Panc1 (cell line): ENCODE data around the gene USP49. TPM values are rescaled to one million over a fixed set of nuclear protein-coding genes. Genes with fewer than 3 reads are reported as not detected.

ENCODE experiments used
- ATAC-seq: fragments of 200-7000 bp; cut with Tn5 transposase; 2 replicates; pipeline ENCODE4 v1.9.1; 2020; ENCODE audit warnings: mild to moderate bottlenecking, moderate library complexity
- BruUV-seq: library from RNA; stranded (reverse); fragments of 400-500 nt; replicated peaks from 2 replicates; lab custom pipeline; 2021; lab: Mats Ljungman, UMichigan
- CTCF ChIA-PET: fragments of 300-600 bp; sonication (Branson Sonifier 250); formaldehyde crosslinking; loops from one replicate; lab custom pipeline; 2022; ENCODE audit warnings: antibody characterized with exemption; lab: Charles Lee
- POLR2A ChIA-PET: fragments of 300-600 bp; sonication (Branson Sonifier 250); formaldehyde crosslinking; loops from one replicate; lab custom pipeline; 2022; ENCODE audit warnings: antibody characterized with exemption; lab: Charles Lee
- DNase-seq: peaks from one replicate; pipeline ENCODE4 v3.0.0-alpha.2; 2010; ENCODE audit warnings: low read depth, low spot score
- H3K27ac ChIP-seq: 2 replicates; pipeline ENCODE4 v1.5.1; 2011; ENCODE audit warnings: mild to moderate bottlenecking, low read length, inconsistent platforms
- H3K27me3 ChIP-seq: fragments of 200-500 bp; sonication (Bioruptor generic); 2 replicates; pipeline ENCODE4 v1.6.0; 2014; ENCODE audit warnings: low read length, inconsistent platforms; ENCODE audit not compliant: control insufficient read depth, insufficient read depth
- H3K36me3 ChIP-seq: fragments of 200-500 bp; sonication (Bioruptor generic); 2 replicates; pipeline ENCODE4 v1.5.1; 2014; ENCODE audit warnings: inconsistent platforms, mild to moderate bottlenecking, low read length, moderate library complexity; ENCODE audit not compliant: control insufficient read depth, insufficient read depth
- H3K4me1 ChIP-seq: 2 replicates; pipeline ENCODE4 v1.5.1; 2011; ENCODE audit warnings: inconsistent platforms, mild to moderate bottlenecking, low read length, moderate library complexity; ENCODE audit not compliant: control insufficient read depth, insufficient read depth
- H3K4me3 ChIP-seq, 2 experiments: 2 replicates each; pipeline ENCODE4 v1.5.1; 2011 to 2012; ENCODE audit warnings: low read depth in 2 of 2, low read length in 2 of 2, mild to moderate bottlenecking in 2 of 2, inconsistent platforms in 1 of 2, moderate library complexity in 1 of 2
- H3K9me3 ChIP-seq: fragments of 200-500 bp; sonication (Bioruptor generic); 2 replicates; pipeline ENCODE4 v1.5.1; 2014; ENCODE audit warnings: low read depth, mild to moderate bottlenecking, inconsistent platforms, low read length, moderate library complexity; ENCODE audit not compliant: control insufficient read depth, insufficient read depth
- POLR2AphosphoS5 ChIP-seq: IDR thresholded peaks from 2 replicates; pipeline ENCODE4 v1.6.1; 2012; ENCODE audit warnings: mild to moderate bottlenecking, low read depth, low read length, moderate library complexity
- SIN3A ChIP-seq: IDR thresholded peaks from 2 replicates; pipeline ENCODE4 v1.6.1; 2012; ENCODE audit warnings: low read depth, mild to moderate bottlenecking, low read length, moderate library complexity, borderline replicate concordance; ENCODE audit not compliant: insufficient read depth
- TCF7L2 ChIP-seq: IDR thresholded peaks from 2 replicates; pipeline ENCODE4 v1.6.1; 2011; ENCODE audit warnings: mild to moderate bottlenecking, low read depth, low read length, inconsistent platforms
- in situ Hi-C: cut with HindIII; loops from 2 replicates; pipeline ENCODE4 v1.10.0; 2016; ENCODE audit warnings: low sequenced_read_pairs, low pct_unique_long_range_greater_than_20kb
- intact Hi-C: fragments of 100-400 bp; cut with micrococcal nuclease; formaldehyde crosslinking; loops from one replicate; pipeline ENCODE4 v1.10.0; 2022; ENCODE audit not compliant: unreplicated experiment
- total RNA-seq: library from RNA; stranded (reverse); gene quantifications from one replicate; pipeline ENCODE4 v1.2.1, GENCODE V29; 2021; ENCODE audit not compliant: unreplicated experiment
- TF ChIP-seq, protein P1 (sequence below), 2 experiments: IDR thresholded peaks; 2 replicates each; pipeline ENCODE4 v1.6.1; 2011 to 2012; ENCODE audit warnings: low read depth in 2 of 2, control low read depth in 1 of 2, low read length in 1 of 2, mild to moderate bottlenecking in 1 of 2, moderate library complexity in 1 of 2; ENCODE audit not compliant: insufficient read depth in 1 of 2
- TF ChIP-seq, protein P2 (sequence below): fragments of 450-650 bp; IDR thresholded peaks from 2 replicates; pipeline ENCODE4 v1.5.1; 2017; ENCODE audit warnings: mild to moderate bottlenecking

Gene USP49
- total RNA-seq, 1 experiment from 2014 or later = 5.4 TPM

DNA sequence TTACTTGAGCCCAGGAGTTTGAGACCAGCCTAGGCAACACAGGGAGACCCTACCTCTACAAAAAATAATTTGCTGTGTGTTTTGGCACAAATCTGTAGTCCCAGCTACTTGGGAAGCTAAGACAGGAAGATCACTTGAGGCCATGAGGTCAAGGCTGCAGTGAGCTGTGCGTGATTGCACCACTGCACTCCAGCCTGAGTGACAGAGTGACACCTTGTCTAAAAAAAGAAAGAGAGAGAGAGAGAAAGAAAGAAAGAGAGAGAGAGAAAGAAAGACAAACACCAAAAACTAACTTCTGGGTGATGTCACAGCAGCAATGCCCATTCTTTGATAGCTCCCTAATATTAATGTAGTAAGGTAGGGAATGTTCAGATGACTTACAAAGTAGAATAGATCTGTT lies 20.4 kb downstream of the USP49 start:
- ChIA-PET POLR2A (no interaction called here), CTCF (no interaction called here)
- no TSS peak for BruUV-seq
- in situ Hi-C loops = no loop called here
- no peaks in the 10 kb centered on the region for H3K27me3 ChIP-seq
- H3K27ac ChIP-seq = no peak overlapping the region
- TF ChIP-seq TCF7L2 = no peak
- no peak for TF ChIP-seq POLR2AphosphoS5
- no peak for TF ChIP-seq SIN3A
- ATAC-seq (no peak), DNase-seq (no peak)
- peaks cover 3% of the 10 kb centered on the region; the same call in 1 of the 2 replicates for H3K4me1 ChIP-seq
- intact Hi-C loops = no loop called here
- H3K36me3 ChIP-seq = no peaks in the 10 kb centered on the region
- no peaks in the 10 kb centered on the region for H3K9me3 ChIP-seq
- H3K4me3 ChIP-seq = no peak overlapping the region

DNA sequence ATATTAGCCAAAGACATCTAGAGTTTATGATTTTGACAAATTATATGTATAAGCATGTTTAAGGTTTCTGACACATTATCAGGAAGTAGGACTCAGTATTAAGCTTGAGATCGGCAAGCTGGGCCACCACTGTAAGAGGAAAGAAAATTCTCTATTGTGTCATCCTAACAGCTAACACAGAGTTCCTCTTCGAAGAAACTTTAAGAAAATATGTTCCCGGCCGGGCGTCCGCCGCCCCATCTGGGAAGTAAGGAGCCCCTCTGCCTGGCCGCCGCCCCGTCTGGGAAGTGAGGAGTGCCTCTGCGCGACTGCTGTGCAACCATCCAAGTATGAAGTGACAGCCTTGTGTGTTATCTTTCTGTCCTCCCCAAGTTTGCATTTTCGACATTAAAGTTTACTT lies 23.0 kb downstream of the USP49 start:
- H3K9me3 ChIP-seq = no peaks in the 10 kb centered on the region
- no peaks in the 10 kb centered on the region for H3K36me3 ChIP-seq
- H3K4me1 ChIP-seq = no peaks in the 10 kb centered on the region
- in situ Hi-C loops (no loop called here), intact Hi-C loops (no loop called here)
- no peaks in the 10 kb centered on the region for H3K27me3 ChIP-seq
- ATAC-seq (no peak), DNase-seq (no peak)
- POLR2A ChIA-PET = no interaction called here
- no peak overlapping the region for H3K4me3 ChIP-seq
- no TSS peak for BruUV-seq
- no peak overlapping the region for H3K27ac ChIP-seq
- no peak for TF ChIP-seq POLR2AphosphoS5
- TF ChIP-seq, protein P1, sequence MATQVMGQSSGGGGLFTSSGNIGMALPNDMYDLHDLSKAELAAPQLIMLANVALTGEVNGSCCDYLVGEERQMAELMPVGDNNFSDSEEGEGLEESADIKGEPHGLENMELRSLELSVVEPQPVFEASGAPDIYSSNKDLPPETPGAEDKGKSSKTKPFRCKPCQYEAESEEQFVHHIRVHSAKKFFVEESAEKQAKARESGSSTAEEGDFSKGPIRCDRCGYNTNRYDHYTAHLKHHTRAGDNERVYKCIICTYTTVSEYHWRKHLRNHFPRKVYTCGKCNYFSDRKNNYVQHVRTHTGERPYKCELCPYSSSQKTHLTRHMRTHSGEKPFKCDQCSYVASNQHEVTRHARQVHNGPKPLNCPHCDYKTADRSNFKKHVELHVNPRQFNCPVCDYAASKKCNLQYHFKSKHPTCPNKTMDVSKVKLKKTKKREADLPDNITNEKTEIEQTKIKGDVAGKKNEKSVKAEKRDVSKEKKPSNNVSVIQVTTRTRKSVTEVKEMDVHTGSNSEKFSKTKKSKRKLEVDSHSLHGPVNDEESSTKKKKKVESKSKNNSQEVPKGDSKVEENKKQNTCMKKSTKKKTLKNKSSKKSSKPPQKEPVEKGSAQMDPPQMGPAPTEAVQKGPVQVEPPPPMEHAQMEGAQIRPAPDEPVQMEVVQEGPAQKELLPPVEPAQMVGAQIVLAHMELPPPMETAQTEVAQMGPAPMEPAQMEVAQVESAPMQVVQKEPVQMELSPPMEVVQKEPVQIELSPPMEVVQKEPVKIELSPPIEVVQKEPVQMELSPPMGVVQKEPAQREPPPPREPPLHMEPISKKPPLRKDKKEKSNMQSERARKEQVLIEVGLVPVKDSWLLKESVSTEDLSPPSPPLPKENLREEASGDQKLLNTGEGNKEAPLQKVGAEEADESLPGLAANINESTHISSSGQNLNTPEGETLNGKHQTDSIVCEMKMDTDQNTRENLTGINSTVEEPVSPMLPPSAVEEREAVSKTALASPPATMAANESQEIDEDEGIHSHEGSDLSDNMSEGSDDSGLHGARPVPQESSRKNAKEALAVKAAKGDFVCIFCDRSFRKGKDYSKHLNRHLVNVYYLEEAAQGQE (IDR thresholded peaks at IDR 0.05; ENCODE audit: insufficient read depth in 1 of 2, low read depth in 2 of 2, low read length in 1 of 2) = no peak
- TF ChIP-seq, protein P2, sequence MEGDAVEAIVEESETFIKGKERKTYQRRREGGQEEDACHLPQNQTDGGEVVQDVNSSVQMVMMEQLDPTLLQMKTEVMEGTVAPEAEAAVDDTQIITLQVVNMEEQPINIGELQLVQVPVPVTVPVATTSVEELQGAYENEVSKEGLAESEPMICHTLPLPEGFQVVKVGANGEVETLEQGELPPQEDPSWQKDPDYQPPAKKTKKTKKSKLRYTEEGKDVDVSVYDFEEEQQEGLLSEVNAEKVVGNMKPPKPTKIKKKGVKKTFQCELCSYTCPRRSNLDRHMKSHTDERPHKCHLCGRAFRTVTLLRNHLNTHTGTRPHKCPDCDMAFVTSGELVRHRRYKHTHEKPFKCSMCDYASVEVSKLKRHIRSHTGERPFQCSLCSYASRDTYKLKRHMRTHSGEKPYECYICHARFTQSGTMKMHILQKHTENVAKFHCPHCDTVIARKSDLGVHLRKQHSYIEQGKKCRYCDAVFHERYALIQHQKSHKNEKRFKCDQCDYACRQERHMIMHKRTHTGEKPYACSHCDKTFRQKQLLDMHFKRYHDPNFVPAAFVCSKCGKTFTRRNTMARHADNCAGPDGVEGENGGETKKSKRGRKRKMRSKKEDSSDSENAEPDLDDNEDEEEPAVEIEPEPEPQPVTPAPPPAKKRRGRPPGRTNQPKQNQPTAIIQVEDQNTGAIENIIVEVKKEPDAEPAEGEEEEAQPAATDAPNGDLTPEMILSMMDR = no peak
- no peak for TF ChIP-seq SIN3A
- TF ChIP-seq TCF7L2 = no peak
- CTCF ChIA-PET = no interaction called here

DNA sequence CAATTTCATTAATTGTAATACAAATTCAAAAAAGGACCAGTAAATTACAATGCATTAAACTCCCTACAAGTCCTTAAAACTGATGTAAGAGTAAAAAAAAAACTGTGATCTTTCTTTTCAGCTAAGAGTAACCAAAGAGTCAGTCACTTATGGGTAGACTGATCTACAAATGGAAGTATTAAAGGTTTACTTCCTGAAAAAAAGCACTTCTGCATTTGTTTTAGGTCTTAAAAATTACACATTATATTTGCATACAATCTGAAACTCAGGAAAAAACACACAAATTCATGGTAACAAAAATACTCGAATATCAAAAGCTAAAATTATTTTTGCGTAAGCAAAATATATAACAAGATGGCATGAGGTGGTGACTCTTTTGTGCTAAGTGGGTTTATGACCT lies 23.5 kb downstream of the USP49 start:
- Histone ChIP-seq H3K9me3 (no peaks in the 10 kb centered on the region), H3K36me3 (no peaks in the 10 kb centered on the region), H3K4me1 (no peaks in the 10 kb centered on the region), H3K4me3 (no peak overlapping the region), H3K27me3 (no peaks in the 10 kb centered on the region), H3K27ac (no peak overlapping the region)
- ChIA-PET POLR2A (no interaction called here), CTCF (no interaction called here)
- TF ChIP-seq, protein P2 = no peak
- TF ChIP-seq POLR2AphosphoS5 (no peak), TCF7L2 (no peak), SIN3A (no peak)
- TF ChIP-seq, protein P1 (IDR thresholded peaks at IDR 0.05; ENCODE audit: insufficient read depth in 1 of 2, low read depth in 2 of 2, low read length in 1 of 2) = no peak
- ATAC-seq (no peak), DNase-seq (no peak)
- BruUV-seq = no TSS peak
- intact Hi-C loops = no loop called here
- in situ Hi-C loops = no loop called here
